OCI-LY3 (cell line): ENCODE measurements around the gene C1orf52.

Experiments
- EZH2phosphoT487 ChIP-seq: fragments of 200-600 bp; shearing (Covaris generic); IDR thresholded peaks from 2 replicates; pipeline ENCODE4 v1.6.1; 2018; ENCODE audit warnings: antibody characterized with exemption, mixed run types, low read depth
- TF ChIP-seq, protein P1 (sequence below): fragments of 200-600, 300-600 bp; sonication (generic); IDR thresholded peaks from 2 replicates; pipeline ENCODE4 v1.5.1; 2014; ENCODE audit warnings: antibody characterized with exemption, low read length, low read depth

DNA sequence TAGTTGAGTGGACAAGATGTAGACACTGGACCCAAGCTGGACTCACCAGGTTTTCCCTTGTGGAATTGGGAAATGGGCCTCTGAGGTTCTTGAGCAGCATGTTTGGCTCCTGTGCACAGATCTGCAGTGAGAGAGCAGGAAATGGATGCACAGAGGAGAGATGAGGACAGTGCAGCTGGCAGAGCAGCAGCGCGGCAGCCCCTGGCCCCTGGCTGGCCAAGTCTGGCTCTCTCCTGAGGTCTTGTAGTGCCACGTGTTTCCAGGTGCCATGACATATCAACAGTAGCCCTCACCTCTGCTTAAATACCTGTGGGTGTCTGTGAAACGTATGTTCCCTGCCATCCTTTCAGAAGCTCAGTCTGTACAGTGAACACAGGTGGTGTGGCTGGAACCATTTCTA lies 36.2 kb upstream of the C1orf52 start:
- TF ChIP-seq, protein P1, sequence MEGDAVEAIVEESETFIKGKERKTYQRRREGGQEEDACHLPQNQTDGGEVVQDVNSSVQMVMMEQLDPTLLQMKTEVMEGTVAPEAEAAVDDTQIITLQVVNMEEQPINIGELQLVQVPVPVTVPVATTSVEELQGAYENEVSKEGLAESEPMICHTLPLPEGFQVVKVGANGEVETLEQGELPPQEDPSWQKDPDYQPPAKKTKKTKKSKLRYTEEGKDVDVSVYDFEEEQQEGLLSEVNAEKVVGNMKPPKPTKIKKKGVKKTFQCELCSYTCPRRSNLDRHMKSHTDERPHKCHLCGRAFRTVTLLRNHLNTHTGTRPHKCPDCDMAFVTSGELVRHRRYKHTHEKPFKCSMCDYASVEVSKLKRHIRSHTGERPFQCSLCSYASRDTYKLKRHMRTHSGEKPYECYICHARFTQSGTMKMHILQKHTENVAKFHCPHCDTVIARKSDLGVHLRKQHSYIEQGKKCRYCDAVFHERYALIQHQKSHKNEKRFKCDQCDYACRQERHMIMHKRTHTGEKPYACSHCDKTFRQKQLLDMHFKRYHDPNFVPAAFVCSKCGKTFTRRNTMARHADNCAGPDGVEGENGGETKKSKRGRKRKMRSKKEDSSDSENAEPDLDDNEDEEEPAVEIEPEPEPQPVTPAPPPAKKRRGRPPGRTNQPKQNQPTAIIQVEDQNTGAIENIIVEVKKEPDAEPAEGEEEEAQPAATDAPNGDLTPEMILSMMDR = no peak
- TF ChIP-seq EZH2phosphoT487 = no peak
